CD4-positive, alpha-beta T cell (primary cell): ENCODE results near the gene IFIH1. TPM values are rescaled to one million over a fixed set of nuclear protein-coding genes. Genes with fewer than 3 reads are reported as not detected.

Experiments
- ATAC-seq: fragments of 200-7000 bp; cut with Tn5 transposase; one replicate; pipeline ENCODE4 v1.10.0; 2022; ENCODE audit warnings: mild to moderate bottlenecking; ENCODE audit not compliant: poor library complexity
- CTCF ChIA-PET: fragments of 350-600 bp; sonication (Branson Sonifier 250); formaldehyde crosslinking; loops from one replicate; lab custom pipeline; 2021; ENCODE audit warnings: antibody characterized with exemption, inconsistent platforms; lab: Charles Lee
- POLR2A ChIA-PET: fragments of 350-600 bp; sonication (Branson Sonifier 250); formaldehyde crosslinking; loops from one replicate; lab custom pipeline; 2021; ENCODE audit warnings: antibody characterized with exemption, inconsistent platforms; lab: Charles Lee
- DNase-seq, 14 experiments: peaks; one replicate each; pipeline ENCODE4 v3.0.0-alpha.2; 2013 to 2020; ENCODE audit warnings: mixed read lengths in 2 of 14
- H3K27ac ChIP-seq, 2 donors: one replicate each; pipeline versions ENCODE4 v1.5.1 to v1.7.0; 2013; ENCODE audit warnings: low read length in 2 of 2, low read depth in 1 of 2, mild to moderate bottlenecking in 1 of 2
- H3K27me3 ChIP-seq, 2 experiments: 1 replicate in 1 of 2; 2 replicates in 1 of 2; pipeline versions ENCODE4 v1.6.1 to v1.7.0; 2013; ENCODE audit warnings: low read length in 2 of 2, control low read depth in 1 of 2, mild to moderate bottlenecking in 1 of 2, moderate library complexity in 1 of 2; ENCODE audit not compliant: insufficient read depth in 2 of 2, control insufficient read depth in 1 of 2
- H3K36me3 ChIP-seq: one replicate; pipeline ENCODE4 v1.6.1; 2013; ENCODE audit warnings: low read length, control low read depth; ENCODE audit not compliant: insufficient read depth
- H3K4me1 ChIP-seq: one replicate; pipeline ENCODE4 v1.6.1; 2013; ENCODE audit warnings: low read length, control low read depth; ENCODE audit not compliant: insufficient read depth
- H3K4me3 ChIP-seq: one replicate; pipeline ENCODE4 v1.5.1; 2013; ENCODE audit warnings: mild to moderate bottlenecking, low read length, moderate library complexity
- H3K9me3 ChIP-seq, 2 experiments: 1 replicate in 1 of 2; 2 replicates in 1 of 2; pipeline versions ENCODE4 v1.6.1 to v1.7.0; 2013; ENCODE audit warnings: low read length in 2 of 2, mild to moderate bottlenecking in 2 of 2, control low read depth in 1 of 2, moderate library complexity in 1 of 2; ENCODE audit not compliant: control insufficient read depth in 1 of 2, insufficient read depth in 1 of 2
- H3K27ac Mint-ChIP-seq: one replicate; pipeline ENCODE4 v1.8.0; 2020; ENCODE audit warnings: mixed read lengths
- H3K27me3 Mint-ChIP-seq: one replicate; pipeline ENCODE4 v1.8.0; 2021; ENCODE audit warnings: mixed read lengths
- H3K36me3 Mint-ChIP-seq: one replicate; pipeline ENCODE4 v1.8.0; 2021; ENCODE audit warnings: low read depth, mixed read lengths
- H3K4me1 Mint-ChIP-seq: one replicate; pipeline ENCODE4 v1.8.0; 2021; ENCODE audit warnings: low read depth, mixed read lengths
- H3K4me3 Mint-ChIP-seq: one replicate; pipeline ENCODE4 v1.8.0; 2020; ENCODE audit warnings: mild to moderate bottlenecking, mixed read lengths
- H3K9me3 Mint-ChIP-seq: one replicate; pipeline ENCODE4 v1.8.0; 2020; ENCODE audit warnings: mixed read lengths
- CTCF ChIP-seq: fragments of 200-600 bp; IDR thresholded peaks from one replicate; pipeline ENCODE4 v1.8.0; 2022; ENCODE audit warnings: antibody characterized with exemption, mild to moderate bottlenecking
- intact Hi-C, 2 experiments: fragments of 100-400 bp; cut with DNase I in 1 of 2; cut with micrococcal nuclease in 1 of 2; formaldehyde crosslinking; loops; one replicate each; pipeline versions ENCODE4 v1.15.1 to v1.9.0; 2023 to 2025; cut with DNase I, micrococcal nuclease
- total RNA-seq, 174 experiments: library from RNA in 2 of 174; stranded (reverse) in 2 of 174; gene quantifications; one replicate each; pipeline ENCODE4 v1.2.3 and lab custom pipeline; 2021 to 2026

Gene IFIH1
- total RNA-seq, 2 experiments from 2014 or later, result 31.1 to 32.1 TPM

- Histone ChIP-seq H3K36me3 (peaks cover 31% of the 10 kb centered on the region), H3K27me3 (no peaks in the 10 kb centered on the region), H3K27ac (no peak overlapping the region), H3K4me3 (no peak overlapping the region), H3K9me3 (no peaks in the 10 kb centered on the region), H3K4me1 (no peaks in the 10 kb centered on the region)
- Mint-ChIP-seq H3K9me3 (no peaks in the 10 kb centered on the region), H3K4me1 (no peaks in the 10 kb centered on the region), H3K27ac (no peak overlapping the region), H3K27me3 (no peaks in the 10 kb centered on the region), H3K4me3 (no peak overlapping the region), H3K36me3 (peaks cover 46% of the 10 kb centered on the region)
- intact Hi-C loops, result no loop called here
- ChIA-PET CTCF (interaction anchor here (1.2 kb wide), 1 partner anchor 10 kb away, joined by 3 read pairs; no protein-coding TSS in a partner anchor), POLR2A (no interaction called here)
- no peak for TF ChIP-seq CTCF
- ATAC-seq, result no peak
- no peak for DNase-seq
Observed at GRCh38 chr2:162291748-162292147, 26.7 kb downstream of the IFIH1 start.

- H3K36me3 Mint-ChIP-seq, result peaks cover 91% of the 10 kb centered on the region
- H3K36me3 ChIP-seq, result peaks cover 87% of the 10 kb centered on the region
- no peaks in the 10 kb centered on the region for H3K4me1 ChIP-seq
Observed at GRCh38 chr2:162282765-162283425, 35.6 kb downstream of the IFIH1 start.

GRCh38 chr2:162280654-162281053 lies 37.8 kb downstream of the IFIH1 start:
- no peaks in the 10 kb centered on the region for H3K27me3 Mint-ChIP-seq
- H3K4me1 ChIP-seq, result no peaks in the 10 kb centered on the region
- CTCF ChIA-PET, result no interaction called here
- H3K27ac Mint-ChIP-seq, result no peak overlapping the region
- ATAC-seq (no peak), DNase-seq (no peak)
- H3K27ac ChIP-seq, result no peak overlapping the region
- H3K36me3 ChIP-seq, result peaks cover 93% of the 10 kb centered on the region
- no peaks in the 10 kb centered on the region for H3K27me3 ChIP-seq
- POLR2A ChIA-PET, result no interaction called here
- no peak overlapping the region for H3K4me3 Mint-ChIP-seq
- no peaks in the 10 kb centered on the region for H3K4me1 Mint-ChIP-seq
- no peak for TF ChIP-seq CTCF
- no peaks in the 10 kb centered on the region for H3K9me3 Mint-ChIP-seq
- no peak overlapping the region for H3K4me3 ChIP-seq
- peaks cover 94% of the 10 kb centered on the region for H3K36me3 Mint-ChIP-seq
- intact Hi-C loops, result no loop called here
- no peaks in the 10 kb centered on the region for H3K9me3 ChIP-seq

More at GRCh38 chr2:162282765-162283425, 35.6 kb downstream of the IFIH1 start:
- H3K4me1 Mint-ChIP-seq, result no peaks in the 10 kb centered on the region
- intact Hi-C loops, result no loop called here
- no peak overlapping the region for H3K4me3 Mint-ChIP-seq
- TF ChIP-seq CTCF, result no peak
- H3K27ac ChIP-seq, result no peak overlapping the region
- no peaks in the 10 kb centered on the region for H3K27me3 ChIP-seq
- no peaks in the 10 kb centered on the region for H3K27me3 Mint-ChIP-seq
- DNase-seq, result no peak
- no peaks in the 10 kb centered on the region for H3K9me3 ChIP-seq
- CTCF ChIA-PET, result interaction anchor here (1.1 kb wide), 1 partner anchor 18 kb away, joined by 4 read pairs; no protein-coding TSS in a partner anchor
- H3K27ac Mint-ChIP-seq, result no peak overlapping the region
- ATAC-seq, result no peak
- no peak overlapping the region for H3K4me3 ChIP-seq
- H3K9me3 Mint-ChIP-seq, result no peaks in the 10 kb centered on the region
- POLR2A ChIA-PET, result no interaction called here
